Endothelial cell of umbilical vein (primary cell): ENCODE data around the gene DCTD. TPM values are rescaled to one million over a fixed set of nuclear protein-coding genes. Genes with fewer than 3 reads are reported as not detected.

Source experiments
- BruUV-seq: library from RNA; stranded (reverse); fragments of 400-500 nt; replicated peaks from 2 replicates; lab custom pipeline; 2021; lab: Mats Ljungman, UMichigan
- CTCF ChIA-PET: fragments of 300-600, 350-600 bp; sonication (Branson Sonifier 250); formaldehyde crosslinking; loops from one replicate; lab custom pipeline; 2021; ENCODE audit warnings: antibody characterized with exemption, inconsistent platforms; lab: Charles Lee
- POLR2A ChIA-PET: fragments of 300-600, 350-600 bp; sonication (Branson Sonifier 250); formaldehyde crosslinking; loops from one replicate; lab custom pipeline; 2021; ENCODE audit warnings: antibody characterized with exemption, inconsistent platforms; lab: Charles Lee
- DNase-seq: peaks from one replicate; pipeline ENCODE4 v3.0.0-alpha.2; 2011; ENCODE audit warnings: low read depth, low spot score
- FAIRE-seq: peaks from 2 replicates; lab custom pipeline; 2011; peaks lifted over from hg19 to GRCh38; lab: Jason Lieb, UNC
- H2AFZ ChIP-seq: 2 replicates; pipeline ENCODE4 v1.6.0; 2012; ENCODE audit warnings: low read depth, low read length, control low read depth, inconsistent platforms
- H3K27ac ChIP-seq: 2 replicates; pipeline ENCODE4 v1.5.1; 2011; ENCODE audit warnings: low read depth, mild to moderate bottlenecking, control low read depth, low read length, moderate library complexity; ENCODE audit not compliant: insufficient read depth
- H3K27me3 ChIP-seq, 2 experiments: 2 replicates each; pipeline versions ENCODE4 v1.6.0 to v1.6.1; 2011; ENCODE audit warnings: low read length in 2 of 2, mixed read lengths in 1 of 2; ENCODE audit not compliant: control insufficient read depth in 2 of 2, insufficient read depth in 2 of 2
- H3K36me3 ChIP-seq, 2 experiments: 2 replicates in 1 of 2; 3 replicates in 1 of 2; pipeline ENCODE4 v1.5.1; 2011; ENCODE audit warnings: low read length in 2 of 2, mild to moderate bottlenecking in 1 of 2, moderate library complexity in 1 of 2; ENCODE audit not compliant: control insufficient read depth in 2 of 2, insufficient read depth in 2 of 2; ENCODE audit errors: extremely low read depth in 1 of 2
- H3K4me1 ChIP-seq: 3 replicates; pipeline ENCODE4 v1.5.1; 2011; ENCODE audit warnings: mild to moderate bottlenecking, low read length; ENCODE audit not compliant: control insufficient read depth, insufficient read depth; ENCODE audit errors: extremely low read depth
- H3K4me2 ChIP-seq: 2 replicates; pipeline ENCODE4 v1.6.1; 2011; ENCODE audit warnings: low read length, control low read depth, mixed read lengths; ENCODE audit not compliant: insufficient read depth
- H3K4me3 ChIP-seq, 3 experiments: fragments of 200-600 bp in 1 of 3; sonication (generic), shearing (Covaris generic) in 1 of 3; replicated peaks in 1 of 3; 2 replicates each; pipeline ENCODE4 v1.5.1; 2011 to 2016; ENCODE audit warnings: control low read depth in 3 of 3, low read length in 3 of 3, mild to moderate bottlenecking in 2 of 3, inconsistent platforms in 1 of 3, low read depth in 1 of 3, moderate library complexity in 1 of 3; ENCODE audit not compliant: insufficient read depth in 1 of 3
- H3K79me2 ChIP-seq: 2 replicates; pipeline ENCODE4 v1.6.0; 2012; ENCODE audit warnings: low read length, inconsistent platforms; ENCODE audit not compliant: control insufficient read depth, insufficient read depth
- H3K9ac ChIP-seq: replicated peaks from 2 replicates; pipeline ENCODE3; 2011; ENCODE audit warnings: low read length, control low read depth; ENCODE audit not compliant: insufficient read depth; ENCODE audit errors: extremely low read depth
- H3K9me1 ChIP-seq: replicated peaks from 3 replicates; pipeline ENCODE4 v1.6.0; 2011; ENCODE audit warnings: mild to moderate bottlenecking, low read length; ENCODE audit not compliant: control insufficient read depth, insufficient read depth; ENCODE audit errors: extremely low read depth
- H3K9me3 ChIP-seq: replicated peaks from 2 replicates; pipeline ENCODE4 v1.5.1; 2012; ENCODE audit warnings: low read length, inconsistent platforms; ENCODE audit not compliant: control insufficient read depth, insufficient read depth
- H4K20me1 ChIP-seq: replicated peaks from 2 replicates; pipeline ENCODE3; 2011; ENCODE audit warnings: mild to moderate bottlenecking, low read length; ENCODE audit not compliant: control insufficient read depth, insufficient read depth; ENCODE audit errors: extremely low read depth
- CTCF ChIP-seq, 2 donors: IDR thresholded peaks; 1 replicate in 1 of 2; 2 replicates in 1 of 2; pipeline ENCODE4 v1.5.1; 2011; ENCODE audit warnings: low read length in 2 of 2, mild to moderate bottlenecking in 2 of 2, moderate library complexity in 2 of 2, control low read depth in 1 of 2, inconsistent platforms in 1 of 2, low read depth in 1 of 2; ENCODE audit not compliant: insufficient read depth in 1 of 2; ENCODE audit errors: extremely low read depth in 1 of 2
- EZH2 ChIP-seq: IDR thresholded peaks from 2 replicates; pipeline ENCODE4 v1.6.1; 2012; ENCODE audit warnings: borderline replicate concordance, low read depth, mild to moderate bottlenecking, moderate library complexity, low read length, inconsistent platforms; ENCODE audit not compliant: severe bottlenecking
- FOS ChIP-seq: IDR thresholded peaks from 2 replicates; pipeline ENCODE4 v1.6.1; 2011; ENCODE audit warnings: mild to moderate bottlenecking, low read length, moderate library complexity, borderline replicate concordance; ENCODE audit not compliant: insufficient read depth
- GATA2 ChIP-seq: IDR thresholded peaks from 2 replicates; pipeline ENCODE4 v1.7.0; 2011; ENCODE audit warnings: low read depth, mild to moderate bottlenecking, moderate library complexity, mixed read lengths, low read length; ENCODE audit not compliant: insufficient read length, insufficient read depth
- JUN ChIP-seq: IDR thresholded peaks from 2 replicates; pipeline ENCODE4 v1.6.1; 2011; ENCODE audit warnings: borderline replicate concordance, low read depth; ENCODE audit not compliant: insufficient read length, insufficient read depth
- MAX ChIP-seq: IDR thresholded peaks from 2 replicates; pipeline ENCODE4 v1.6.1; 2011; ENCODE audit not compliant: insufficient read depth, insufficient read length
- MYC ChIP-seq: IDR thresholded peaks from one replicate; pipeline ENCODE4 v1.6.1; 2011; ENCODE audit warnings: mild to moderate bottlenecking, low read depth, low read length
- POLR2A ChIP-seq: IDR thresholded peaks from 2 replicates; pipeline ENCODE4 v1.6.1; 2012; ENCODE audit warnings: low read depth, mild to moderate bottlenecking, control low read depth, low read length
- POLR2AphosphoS5 ChIP-seq: IDR thresholded peaks from 2 replicates; pipeline ENCODE4 v1.6.1; 2012; ENCODE audit warnings: low read depth, mild to moderate bottlenecking, control low read depth, low read length, moderate library complexity; ENCODE audit not compliant: insufficient read depth
- dilution Hi-C: fragments of 300-500 bp; cut with MboI; formaldehyde crosslinking; loops from one replicate; pipeline ENCODE4 v1.15.0; 2019; ENCODE audit warnings: low sequenced_read_pairs; ENCODE audit not compliant: extremely low pct_ligation_motif_present
- intact Hi-C: fragments of 100-400 bp; cut with micrococcal nuclease; formaldehyde crosslinking; loops from one replicate; pipeline ENCODE4 v1.10.0; 2022
- polyA plus RNA-seq, 4 experiments: library from polyadenylated mRNA; depleted of rRNA in 3 of 4; stranded (reverse) in 3 of 4; unstranded in 1 of 4; fragments of >200 nt; gene quantifications; 2 replicates each; pipeline versions ENCODE4 v1.2.1 to v1.2.3, GENCODE V29; 2011 to 2012; ENCODE audit warnings: missing spikeins in 1 of 4
- total RNA-seq: library from RNA; stranded (reverse); gene quantifications from 2 replicates; pipeline ENCODE4 v1.2.3, GENCODE V29; 2021

The DCTD gene
- total and polyA plus RNA-seq, 2 donors (not counting 3 experiments of a cell fraction or from before 2014, with no cell fraction given), result 105 to 111 TPM

DNA sequence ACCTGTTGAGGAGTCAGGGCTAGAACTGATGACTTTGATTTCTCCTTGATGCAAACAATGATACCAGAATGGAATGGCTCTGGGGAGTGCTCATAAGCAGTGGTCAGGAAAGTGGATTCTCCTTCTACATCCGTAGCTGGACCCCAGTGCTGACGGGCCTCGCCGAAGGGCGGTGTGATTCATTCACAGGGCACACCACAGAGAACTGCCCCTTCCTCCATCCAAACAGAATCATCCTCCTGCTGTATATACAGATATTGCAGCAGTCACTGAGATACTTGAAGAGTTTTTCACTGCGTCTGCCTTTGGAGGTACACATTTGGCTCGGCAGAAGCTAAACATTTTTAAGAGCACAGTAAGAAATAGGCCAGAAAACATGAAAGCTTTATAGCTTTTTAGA lies 7.3 kb upstream of the DCTD start:
- Histone ChIP-seq H3K79me2 (no peaks in the 10 kb centered on the region), H3K36me3 (no peaks in the 10 kb centered on the region), H3K9me3 (no peaks in the 10 kb centered on the region), H3K9ac (no peak overlapping the region), H2AFZ (no peak overlapping the region), H3K4me2 (no peak overlapping the region), H4K20me1 (no peaks in the 10 kb centered on the region), H3K9me1 (no peaks in the 10 kb centered on the region), H3K4me1 (no peaks in the 10 kb centered on the region), H3K4me3 (no peak overlapping the region), H3K27me3 (peaks cover 13 to 38% of the 10 kb centered on the region in 2 experiments), H3K27ac (no peak overlapping the region)
- FAIRE-seq, result no peak
- dilution Hi-C loops, result loop anchor here (25.0 kb wide), 1 partner anchor 338 kb away; no protein-coding TSS in a partner anchor
- ChIA-PET POLR2A (no interaction called here), CTCF (interaction anchor here (0.7 to 6.4 kb wide), 16 partner anchors 8 to 1791 kb away, joined by 3 to 61 read pairs (median 5); no protein-coding TSS in a partner anchor)
- TF ChIP-seq FOS, result no peak
- no peak for TF ChIP-seq JUN
- no peak for TF ChIP-seq GATA2
- TF ChIP-seq MYC, result no peak
- no peak for TF ChIP-seq EZH2
- TF ChIP-seq POLR2AphosphoS5, result no peak
- TF ChIP-seq POLR2A, result no peak
- no peak for TF ChIP-seq CTCF (IDR thresholded peaks at IDR 0.05; ENCODE audit: extremely low read depth in 1 of 2, insufficient read depth in 1 of 2, low read depth in 1 of 2, low read length in 2 of 2)
- TF ChIP-seq MAX, result no peak
- no TSS peak for BruUV-seq
- no peak for DNase-seq
- intact Hi-C loops, result no loop called here
